OCI-LY1 (cell line): ENCODE results near the gene GUCA2B.

Experiments
- EZH2 ChIP-seq: fragments of 200-600 bp; sonication (generic), shearing (Covaris generic); IDR thresholded peaks from 2 replicates; pipeline ENCODE4 v1.8.0; 2017; ENCODE audit warnings: borderline replicate concordance, mixed run types, mild to moderate bottlenecking, antibody characterized with exemption, low read length, moderate library complexity, mixed read lengths
- TF ChIP-seq, protein P1 (sequence below): fragments of 200-600 bp; sonication (generic), shearing (Covaris generic); IDR thresholded peaks from 2 replicates; pipeline ENCODE4 v1.5.1; 2017; ENCODE audit warnings: mild to moderate bottlenecking, antibody characterized with exemption, low read length, moderate library complexity, mixed read lengths

DNA sequence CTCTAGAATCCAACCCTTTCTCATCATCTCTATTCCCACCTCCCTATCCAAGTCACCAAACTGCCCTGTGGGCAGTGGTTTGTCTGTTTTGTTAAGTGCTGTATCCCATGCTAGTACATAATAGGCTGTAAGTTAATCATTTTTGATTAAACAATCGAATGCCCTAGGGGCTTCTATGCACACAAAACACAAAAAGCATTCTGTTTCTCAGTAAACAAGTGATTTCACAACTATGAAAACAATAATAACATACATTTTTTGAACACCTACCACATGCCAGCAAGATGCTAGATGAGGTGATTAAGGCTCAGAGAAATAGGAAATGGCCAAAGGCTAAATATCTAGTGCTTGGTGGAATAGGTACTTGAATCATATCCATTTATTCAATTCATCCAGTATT, 5.0 kb upstream of the GUCA2B start:
- TF ChIP-seq, protein P1, sequence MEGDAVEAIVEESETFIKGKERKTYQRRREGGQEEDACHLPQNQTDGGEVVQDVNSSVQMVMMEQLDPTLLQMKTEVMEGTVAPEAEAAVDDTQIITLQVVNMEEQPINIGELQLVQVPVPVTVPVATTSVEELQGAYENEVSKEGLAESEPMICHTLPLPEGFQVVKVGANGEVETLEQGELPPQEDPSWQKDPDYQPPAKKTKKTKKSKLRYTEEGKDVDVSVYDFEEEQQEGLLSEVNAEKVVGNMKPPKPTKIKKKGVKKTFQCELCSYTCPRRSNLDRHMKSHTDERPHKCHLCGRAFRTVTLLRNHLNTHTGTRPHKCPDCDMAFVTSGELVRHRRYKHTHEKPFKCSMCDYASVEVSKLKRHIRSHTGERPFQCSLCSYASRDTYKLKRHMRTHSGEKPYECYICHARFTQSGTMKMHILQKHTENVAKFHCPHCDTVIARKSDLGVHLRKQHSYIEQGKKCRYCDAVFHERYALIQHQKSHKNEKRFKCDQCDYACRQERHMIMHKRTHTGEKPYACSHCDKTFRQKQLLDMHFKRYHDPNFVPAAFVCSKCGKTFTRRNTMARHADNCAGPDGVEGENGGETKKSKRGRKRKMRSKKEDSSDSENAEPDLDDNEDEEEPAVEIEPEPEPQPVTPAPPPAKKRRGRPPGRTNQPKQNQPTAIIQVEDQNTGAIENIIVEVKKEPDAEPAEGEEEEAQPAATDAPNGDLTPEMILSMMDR, result no peak
- no peak for TF ChIP-seq EZH2
